Karpas-422 (cell line): ENCODE measurements around the gene SCN5A. TPM values are rescaled to one million over a fixed set of nuclear protein-coding genes. Genes with fewer than 3 reads are reported as not detected.

Experiments
- DNase-seq: peaks from one replicate; pipeline ENCODE4 v3.0.0-alpha.2; 2015
- H2AFZ ChIP-seq: fragments of 200-600 bp; sonication (generic); 2 replicates; pipeline ENCODE4 v1.6.1; 2014; ENCODE audit warnings: antibody characterized with exemption, low read length, mixed read lengths
- H3K27ac ChIP-seq: fragments of 200-600 bp; sonication (generic); 2 replicates; pipeline ENCODE4 v1.5.1; 2014; ENCODE audit warnings: mild to moderate bottlenecking, low read length, moderate library complexity
- H3K27me3 ChIP-seq: fragments of 200-600 bp; sonication (generic); 2 replicates; pipeline ENCODE4 v1.6.1; 2014; ENCODE audit warnings: low read length, mixed read lengths
- H3K36me3 ChIP-seq: fragments of 200-600 bp; sonication (generic); 2 replicates; pipeline ENCODE4 v1.6.1; 2014; ENCODE audit warnings: low read length, mixed read lengths; ENCODE audit not compliant: insufficient read depth
- H3K4me1 ChIP-seq: fragments of 200-600 bp; sonication (generic); 2 replicates; pipeline ENCODE4 v1.6.1; 2014; ENCODE audit warnings: mild to moderate bottlenecking, low read length, mixed read lengths
- H3K4me2 ChIP-seq: fragments of 200-600 bp; sonication (generic); 2 replicates; pipeline ENCODE4 v1.6.1; 2014; ENCODE audit warnings: low read length, low read depth, mild to moderate bottlenecking; ENCODE audit not compliant: poor library complexity, severe bottlenecking
- H3K4me3 ChIP-seq: fragments of 200-600 bp; sonication (generic); 2 replicates; pipeline ENCODE4 v1.5.1; 2014; ENCODE audit warnings: mild to moderate bottlenecking, antibody characterized with exemption, low read length, mixed read lengths
- H3K79me2 ChIP-seq: fragments of 200-600 bp; sonication (generic); 2 replicates; pipeline ENCODE4 v1.6.1; 2014; ENCODE audit warnings: mild to moderate bottlenecking, low read length, mixed read lengths
- H3K9ac ChIP-seq: fragments of 200-600 bp; sonication (generic); 2 replicates; pipeline ENCODE4 v1.6.0; 2014; ENCODE audit warnings: low read length
- H3K9me2 ChIP-seq: fragments of 200-600 bp; sonication (generic), shearing (Covaris generic); replicated peaks from 2 replicates; pipeline ENCODE4 v1.6.0; 2014; ENCODE audit warnings: mild to moderate bottlenecking, low read length, moderate library complexity; ENCODE audit not compliant: insufficient read depth
- H3K9me3 ChIP-seq: fragments of 300-700, 200-600 bp; sonication (generic); 2 replicates; pipeline ENCODE4 v1.6.1; 2014; ENCODE audit warnings: low read length, mixed read lengths
- H4K20me1 ChIP-seq: fragments of 200-600 bp; sonication (generic); 2 replicates; pipeline ENCODE4 v1.6.1; 2014; ENCODE audit warnings: mild to moderate bottlenecking, antibody characterized with exemption, low read length, low read depth; ENCODE audit not compliant: insufficient read depth
- total RNA-seq: library from RNA; depleted of rRNA; stranded (reverse); fragments of >200 nt; shearing (Covaris generic); gene quantifications from 2 replicates; pipeline ENCODE4 v1.2.3, GENCODE V29; 2014; ENCODE audit warnings: low replicate concordance

The SCN5A gene
- total RNA-seq, 1 experiment from 2014 or later, result not detected

DNA sequence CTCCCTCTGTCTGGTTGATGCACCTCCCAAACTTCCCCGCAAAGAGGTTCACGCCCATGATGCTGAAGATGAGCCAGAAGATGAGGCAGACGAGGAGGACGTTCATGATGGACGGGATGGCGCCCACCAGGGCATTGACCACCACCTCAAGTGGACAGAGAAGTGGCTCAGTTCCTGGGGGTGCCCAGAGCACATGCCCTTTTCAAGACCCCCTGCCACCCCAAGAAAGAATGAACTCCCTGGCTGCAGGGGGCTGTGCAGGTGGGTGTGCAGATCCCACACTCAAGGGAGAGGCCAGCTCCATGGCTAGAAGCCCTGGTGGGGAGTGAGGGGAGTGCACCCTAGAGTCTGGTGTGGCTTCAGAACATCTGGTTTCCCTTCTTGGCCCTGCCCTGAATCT lies 89.2 kb downstream of the SCN5A start:
- Histone ChIP-seq H3K27ac (no peak overlapping the region), H3K36me3 (no peaks in the 10 kb centered on the region), H3K9me3 (no peaks in the 10 kb centered on the region), H3K4me1 (no peaks in the 10 kb centered on the region), H3K27me3 (no peaks in the 10 kb centered on the region), H4K20me1 (no peaks in the 10 kb centered on the region), H3K4me3 (no peak overlapping the region), H3K9ac (no peak overlapping the region), H2AFZ (no peak overlapping the region), H3K9me2 (no peaks in the 10 kb centered on the region), H3K4me2 (no peak overlapping the region), H3K79me2 (no peaks in the 10 kb centered on the region)
- no peak for DNase-seq

DNA sequence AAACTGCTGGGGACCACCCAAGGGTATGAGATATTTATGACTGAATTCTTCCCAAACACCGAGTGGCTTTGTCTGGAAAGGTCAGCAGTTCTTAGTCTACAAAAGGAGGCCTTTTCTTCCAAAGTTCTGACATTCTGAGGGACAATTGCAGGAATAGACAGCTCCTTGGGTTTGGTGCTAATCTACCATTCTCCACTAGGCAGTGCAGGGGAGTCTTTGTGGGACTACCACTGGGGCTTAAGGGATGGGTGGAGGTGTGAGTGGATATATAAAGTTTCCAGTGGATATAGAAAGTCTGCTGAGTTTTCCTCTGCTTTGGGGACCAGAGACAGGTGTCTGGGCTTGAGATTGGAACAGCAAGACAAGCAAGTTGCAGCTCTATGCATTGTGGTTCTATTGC lies 90.6 kb downstream of the SCN5A start:
- no peak overlapping the region for H3K4me3 ChIP-seq
- H3K9ac ChIP-seq, result no peak overlapping the region
- no peaks in the 10 kb centered on the region for H3K27me3 ChIP-seq
- H3K36me3 ChIP-seq, result no peaks in the 10 kb centered on the region
- H3K9me2 ChIP-seq, result no peaks in the 10 kb centered on the region
- no peaks in the 10 kb centered on the region for H3K4me1 ChIP-seq
- H3K79me2 ChIP-seq, result no peaks in the 10 kb centered on the region
- no peaks in the 10 kb centered on the region for H4K20me1 ChIP-seq
- no peak overlapping the region for H3K27ac ChIP-seq
- DNase-seq, result no peak
- no peak overlapping the region for H3K4me2 ChIP-seq
- no peaks in the 10 kb centered on the region for H3K9me3 ChIP-seq
- no peak overlapping the region for H2AFZ ChIP-seq

DNA sequence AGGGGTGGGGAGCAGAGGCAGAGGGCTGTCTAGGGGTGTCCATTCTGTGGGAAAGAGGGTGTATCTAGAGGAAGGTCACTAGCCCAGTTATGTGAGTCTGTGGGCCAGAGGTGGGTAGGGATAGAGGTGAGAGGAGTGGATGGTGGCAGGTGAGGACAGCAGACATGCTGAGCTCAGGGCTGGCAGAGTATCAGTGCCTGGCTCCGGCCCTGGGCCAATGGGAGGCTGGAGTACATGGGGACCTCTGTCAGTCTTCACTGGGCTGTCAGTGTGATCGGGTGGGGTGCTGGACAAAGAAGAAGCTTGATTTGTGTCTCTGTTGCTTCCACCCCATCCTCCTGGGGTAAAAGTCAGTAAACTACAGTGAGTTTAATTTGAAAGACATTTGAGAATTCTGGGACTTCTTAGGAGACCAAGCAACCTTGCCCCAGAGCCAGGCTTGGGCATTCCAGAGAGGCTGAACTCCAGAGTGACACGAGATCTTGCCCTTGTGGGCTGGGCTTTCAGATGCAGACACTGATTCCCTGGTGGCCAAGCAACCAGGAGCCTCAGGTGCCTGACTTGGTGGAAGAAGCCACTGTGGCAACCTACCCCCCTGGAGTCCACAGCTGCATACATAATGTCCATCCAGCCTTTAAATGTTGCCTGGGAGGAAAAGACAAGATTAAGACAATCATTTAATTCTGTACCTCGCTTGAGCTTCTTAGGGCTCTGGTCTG lies 92.7 kb downstream of the SCN5A start:
- Histone ChIP-seq H3K9ac (no peak overlapping the region), H3K36me3 (no peaks in the 10 kb centered on the region), H2AFZ (no peak overlapping the region), H3K79me2 (no peaks in the 10 kb centered on the region), H3K4me2 (no peak overlapping the region), H3K27ac (no peak overlapping the region), H3K27me3 (no peaks in the 10 kb centered on the region), H3K4me3 (no peak overlapping the region), H3K9me3 (no peaks in the 10 kb centered on the region), H3K4me1 (no peaks in the 10 kb centered on the region), H4K20me1 (no peaks in the 10 kb centered on the region), H3K9me2 (no peaks in the 10 kb centered on the region)
- DNase-seq, result no peak

DNA sequence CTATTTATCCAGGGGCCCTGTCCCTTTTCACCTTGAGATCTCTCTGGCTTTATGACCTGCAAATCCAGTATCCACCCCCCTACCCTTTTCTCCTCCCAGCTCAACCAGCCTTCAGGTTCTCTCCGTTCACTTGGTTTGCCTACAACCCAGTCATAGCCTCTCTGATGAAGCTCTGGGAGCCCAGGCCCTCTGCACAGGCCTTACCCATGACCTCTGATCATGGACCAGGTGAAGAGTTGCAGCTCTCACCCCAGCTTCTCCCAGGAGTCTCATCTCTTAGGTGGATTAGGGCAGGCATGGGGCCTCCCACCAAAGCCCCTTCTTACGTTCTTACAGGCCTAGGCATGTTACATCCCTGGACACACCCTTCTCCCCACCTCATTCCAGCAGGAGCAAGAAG lies 93.6 kb downstream of the SCN5A start:
- no peak overlapping the region for H3K27ac ChIP-seq
- H3K27me3 ChIP-seq, result no peaks in the 10 kb centered on the region
- no peaks in the 10 kb centered on the region for H4K20me1 ChIP-seq
- H3K9ac ChIP-seq, result no peak overlapping the region
- no peaks in the 10 kb centered on the region for H3K36me3 ChIP-seq
- H3K79me2 ChIP-seq, result no peaks in the 10 kb centered on the region
- H3K9me3 ChIP-seq, result no peaks in the 10 kb centered on the region
- H3K4me3 ChIP-seq, result no peak overlapping the region
- H2AFZ ChIP-seq, result no peak overlapping the region
- no peak for DNase-seq
- H3K4me2 ChIP-seq, result no peak overlapping the region
- H3K4me1 ChIP-seq, result no peaks in the 10 kb centered on the region
- no peaks in the 10 kb centered on the region for H3K9me2 ChIP-seq

DNA sequence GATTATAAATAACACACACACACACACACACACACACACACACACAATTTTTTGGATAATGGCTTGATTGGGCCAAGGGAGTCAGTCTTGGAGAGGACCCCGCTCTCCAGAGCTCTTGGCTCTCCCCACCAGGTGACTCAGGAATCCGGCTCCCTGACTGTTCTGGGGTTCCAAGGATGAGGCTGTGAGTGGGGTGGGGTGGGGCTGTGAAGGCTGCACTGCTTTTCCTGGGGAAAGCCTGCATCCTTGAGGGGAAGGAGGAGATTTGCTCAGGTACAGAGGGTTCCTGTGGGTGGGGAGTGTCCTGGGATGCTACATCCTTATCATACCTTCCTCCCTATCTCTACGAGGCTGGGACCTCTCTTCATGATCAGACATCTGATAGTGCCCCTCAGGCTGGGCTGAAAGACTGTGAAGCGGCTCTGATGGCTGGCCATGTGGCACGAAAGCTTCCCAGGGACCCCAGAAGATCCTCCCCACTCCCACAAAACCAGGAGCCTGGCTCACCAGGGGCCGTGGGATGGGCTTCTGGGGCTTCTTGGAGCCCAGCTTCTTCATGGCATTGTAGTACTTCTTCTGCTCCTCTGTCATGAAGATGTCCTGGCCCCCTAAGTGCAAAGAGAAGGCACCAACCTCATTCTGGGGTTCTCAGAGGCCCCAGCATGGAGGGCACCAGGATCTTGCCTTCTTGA lies 94.2 kb downstream of the SCN5A start:
- DNase-seq, result no peak
- Histone ChIP-seq H3K4me1 (no peaks in the 10 kb centered on the region), H3K4me2 (no peak overlapping the region), H3K27ac (no peak overlapping the region), H3K79me2 (no peaks in the 10 kb centered on the region), H4K20me1 (no peaks in the 10 kb centered on the region), H2AFZ (no peak overlapping the region), H3K9me2 (no peaks in the 10 kb centered on the region), H3K9ac (no peak overlapping the region), H3K4me3 (no peak overlapping the region), H3K9me3 (no peaks in the 10 kb centered on the region), H3K36me3 (no peaks in the 10 kb centered on the region), H3K27me3 (no peaks in the 10 kb centered on the region)

DNA sequence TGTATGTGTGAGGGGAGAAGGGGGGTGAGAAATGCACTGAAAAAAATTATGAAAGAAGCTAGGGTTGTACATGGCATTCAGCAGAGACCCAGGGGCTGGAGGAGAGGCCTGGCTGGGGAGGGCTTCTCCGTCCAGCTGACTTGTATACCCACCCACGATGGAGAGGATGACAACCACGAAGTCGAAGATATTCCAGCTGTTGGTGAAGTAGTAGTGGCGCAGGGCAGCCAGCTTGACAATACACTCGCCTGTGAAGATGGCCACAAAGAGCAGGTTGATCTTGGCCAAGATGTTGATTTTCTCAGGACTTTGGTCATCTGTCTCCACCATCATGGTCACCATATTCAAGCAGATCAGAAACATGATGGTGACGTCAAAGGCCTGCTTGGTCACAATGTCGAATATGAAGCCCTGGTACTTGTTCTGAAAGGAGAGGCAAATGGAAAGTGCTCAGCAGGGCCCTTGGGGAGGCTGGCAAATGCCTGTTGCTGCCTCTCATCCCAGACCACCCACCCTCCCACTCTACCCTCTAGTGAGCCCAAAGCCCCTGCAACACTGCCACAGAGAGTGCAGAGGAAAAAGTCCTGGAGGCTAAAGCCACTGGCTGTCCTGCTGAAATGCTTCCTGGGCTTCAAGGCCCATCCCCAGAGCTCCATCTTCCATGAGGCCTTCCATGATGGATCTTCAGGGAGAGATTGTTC lies 95.2 kb downstream of the SCN5A start:
- Histone ChIP-seq H4K20me1 (no peaks in the 10 kb centered on the region), H3K4me2 (no peak overlapping the region), H3K4me1 (no peaks in the 10 kb centered on the region), H3K9me3 (no peaks in the 10 kb centered on the region), H2AFZ (no peak overlapping the region), H3K27me3 (no peaks in the 10 kb centered on the region), H3K9me2 (no peaks in the 10 kb centered on the region), H3K9ac (no peak overlapping the region), H3K36me3 (no peaks in the 10 kb centered on the region), H3K27ac (no peak overlapping the region), H3K79me2 (no peaks in the 10 kb centered on the region), H3K4me3 (no peak overlapping the region)
- no peak for DNase-seq

DNA sequence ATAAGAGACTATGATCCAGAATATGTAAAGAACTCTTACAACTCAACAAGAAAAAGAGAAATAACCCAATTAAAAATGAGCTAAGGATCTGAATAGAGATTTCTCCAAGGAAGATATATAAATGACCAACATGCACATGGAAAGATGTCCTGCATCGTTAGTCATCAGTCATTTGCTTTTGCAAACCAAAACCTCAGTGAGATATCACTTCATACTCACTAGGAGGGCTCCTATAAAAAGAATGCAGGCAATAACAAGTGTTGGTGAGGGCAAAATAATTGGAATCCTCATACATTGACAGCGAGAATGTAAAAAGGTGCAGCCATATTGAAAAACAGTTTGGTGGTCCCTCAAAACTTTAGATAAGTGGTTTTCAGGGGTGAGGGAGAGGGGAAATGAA lies 96.4 kb downstream of the SCN5A start:
- H3K9ac ChIP-seq, result no peak overlapping the region
- H3K79me2 ChIP-seq, result no peaks in the 10 kb centered on the region
- no peak overlapping the region for H2AFZ ChIP-seq
- H3K4me3 ChIP-seq, result no peak overlapping the region
- H3K27ac ChIP-seq, result no peak overlapping the region
- H3K36me3 ChIP-seq, result no peaks in the 10 kb centered on the region
- H3K9me2 ChIP-seq, result no peaks in the 10 kb centered on the region
- no peaks in the 10 kb centered on the region for H3K9me3 ChIP-seq
- no peaks in the 10 kb centered on the region; the same call in 1 of the 2 replicates for H4K20me1 ChIP-seq
- no peaks in the 10 kb centered on the region for H3K27me3 ChIP-seq
- no peak overlapping the region for H3K4me2 ChIP-seq
- H3K4me1 ChIP-seq, result no peaks in the 10 kb centered on the region
- DNase-seq, result no peak

DNA sequence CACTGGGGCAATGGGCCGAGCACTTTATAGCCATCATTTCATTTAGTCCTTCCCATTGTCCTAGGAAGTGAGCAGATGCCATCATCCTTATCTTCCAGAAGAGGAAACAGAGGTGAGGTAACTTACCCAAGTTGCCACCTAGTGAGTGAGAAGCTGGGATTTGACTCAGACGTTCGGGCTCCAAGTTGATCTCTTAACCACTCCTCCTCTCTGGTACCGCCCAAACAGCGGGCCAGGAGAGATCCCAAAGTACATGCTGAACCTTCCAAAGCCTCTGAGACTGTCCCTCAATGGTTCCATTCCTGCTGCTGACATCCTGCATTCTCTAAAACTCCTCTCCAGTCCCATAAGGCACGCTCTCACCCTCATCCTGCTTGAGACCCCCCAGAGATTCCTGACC lies 97.1 kb downstream of the SCN5A start:
- Histone ChIP-seq H3K79me2 (no peaks in the 10 kb centered on the region), H3K36me3 (no peaks in the 10 kb centered on the region), H3K4me1 (no peaks in the 10 kb centered on the region), H4K20me1 (no peaks in the 10 kb centered on the region; the same call in 1 of the 2 replicates), H3K27ac (no peak overlapping the region), H3K4me3 (no peak overlapping the region), H2AFZ (no peak overlapping the region), H3K4me2 (no peak overlapping the region), H3K9ac (no peak overlapping the region), H3K27me3 (no peaks in the 10 kb centered on the region), H3K9me2 (no peaks in the 10 kb centered on the region), H3K9me3 (no peaks in the 10 kb centered on the region)
- DNase-seq, result no peak
